H1 (cell line): ENCODE data around the gene NGEF. TPM values are rescaled to one million over a fixed set of nuclear protein-coding genes. Genes with fewer than 3 reads are reported as not detected.
"Not testable (repeated sequence)": the region's sequence is repeated elsewhere in the genome, so short reads cannot be mapped to it uniquely, and the experiment has no call there.

ENCODE experiments used
- CTCF ChIA-PET: fragments of 300-600 bp; sonication (Branson Sonifier 250); formaldehyde crosslinking; loops from one replicate; lab custom pipeline; 2021; ENCODE audit not compliant: partially characterized antibody; lab: Charles Lee
- POLR2A ChIA-PET: fragments of 300-600 bp; sonication (Branson Sonifier 250); formaldehyde crosslinking; loops from one replicate; lab custom pipeline; 2021; ENCODE audit warnings: inconsistent platforms; ENCODE audit not compliant: partially characterized antibody; lab: Charles Lee
- DNase-seq, 2 experiments: peaks; one replicate each; pipeline versions ENCODE4 v3.0.0 to v3.0.0-alpha.2; 2010 to 2022; ENCODE audit warnings: low spot score in 2 of 2, low read depth in 1 of 2, mixed read lengths in 1 of 2
- FAIRE-seq: peaks from 2 replicates; lab custom pipeline; 2011; peaks lifted over from hg19 to GRCh38; lab: Jason Lieb, UNC
- H2AFZ ChIP-seq: 2 replicates; pipeline ENCODE4 v1.8.1; 2012; ENCODE audit warnings: low read length, inconsistent platforms
- H2AK5ac ChIP-seq: 2 replicates; pipeline ENCODE4 v1.6.1; 2013; ENCODE audit warnings: low read depth, low read length
- H2BK120ac ChIP-seq: replicated peaks from 2 replicates; pipeline ENCODE3; 2013; ENCODE audit warnings: low read depth, low read length, inconsistent platforms
- H2BK12ac ChIP-seq: 2 replicates; pipeline ENCODE4 v1.6.1; 2013; ENCODE audit warnings: low read depth, low read length
- H2BK15ac ChIP-seq: 2 replicates; pipeline ENCODE4 v1.6.1; 2013; ENCODE audit warnings: low read length
- H2BK20ac ChIP-seq: 2 replicates; pipeline ENCODE4 v1.6.1; 2013; ENCODE audit warnings: low read length
- H2BK5ac ChIP-seq: 2 replicates; pipeline ENCODE4 v1.6.1; 2013; ENCODE audit warnings: low read depth, low read length
- H3K14ac ChIP-seq: 2 replicates; pipeline ENCODE4 v1.6.1; 2013; ENCODE audit warnings: inconsistent platforms; ENCODE audit not compliant: insufficient read length
- H3K18ac ChIP-seq: 2 replicates; pipeline ENCODE4 v1.6.1; 2013; ENCODE audit warnings: low read length; ENCODE audit errors: extremely low read depth
- H3K23ac ChIP-seq: 2 replicates; pipeline ENCODE4 v1.6.1; 2013; ENCODE audit warnings: inconsistent platforms; ENCODE audit not compliant: insufficient read length
- H3K23me2 ChIP-seq: 2 replicates; pipeline ENCODE4 v1.6.1; 2013; ENCODE audit warnings: low read depth, low read length
- H3K27ac ChIP-seq: 2 replicates; pipeline ENCODE4 v1.6.1; 2011; ENCODE audit warnings: low read depth, low read length, inconsistent platforms
- H3K27me3 ChIP-seq, 4 experiments: replicated peaks in 1 of 4; 1 replicate in 1 of 4; 2 replicates in 3 of 4; pipeline versions ENCODE4 v1.6.1 to v1.8.1; 2011 to 2013; ENCODE audit warnings: low read length in 3 of 4, mild to moderate bottlenecking in 3 of 4, inconsistent platforms in 2 of 4, mixed read lengths in 2 of 4, moderate library complexity in 1 of 4; ENCODE audit not compliant: control insufficient read depth in 3 of 4, insufficient read depth in 3 of 4; ENCODE audit errors: extremely low read depth in 1 of 4
- H3K36me3 ChIP-seq, 4 experiments: 2 replicates each; pipeline versions ENCODE4 v1.6.1 to v1.8.1; 2011 to 2013; ENCODE audit warnings: mild to moderate bottlenecking in 4 of 4, low read length in 3 of 4, moderate library complexity in 2 of 4, control low read depth in 1 of 4, inconsistent platforms in 1 of 4; ENCODE audit not compliant: insufficient read depth in 4 of 4, control insufficient read depth in 2 of 4
- H3K4ac ChIP-seq: replicated peaks from 2 replicates; pipeline ENCODE3; 2013; ENCODE audit warnings: low read length, low read depth, mixed read lengths, inconsistent platforms; ENCODE audit not compliant: insufficient read length
- H3K4me1 ChIP-seq, 4 experiments: replicated peaks in 1 of 4; 1 replicate in 1 of 4; 2 replicates in 3 of 4; pipeline versions ENCODE4 v1.6.1 to v1.8.1; 2011 to 2013; ENCODE audit warnings: low read length in 3 of 4, inconsistent platforms in 2 of 4, mixed read lengths in 1 of 4; ENCODE audit not compliant: insufficient read depth in 4 of 4, control insufficient read depth in 3 of 4
- H3K4me2 ChIP-seq, 2 experiments: 2 replicates each; pipeline versions ENCODE4 v1.6.1 to v1.8.1; 2011 to 2013; ENCODE audit warnings: low read depth in 2 of 2, low read length in 2 of 2, control low read depth in 1 of 2, inconsistent platforms in 1 of 2, mild to moderate bottlenecking in 1 of 2; ENCODE audit not compliant: insufficient read depth in 1 of 2
- H3K4me3 ChIP-seq, 4 experiments: fragments of 200-600, 300-600 bp in 1 of 4; sonication (generic), shearing (Covaris generic), sonication (Bioruptor Twin) in 1 of 4; 2 replicates each; pipeline versions ENCODE4 v1.5.1 to v1.8.1; 2011 to 2016; ENCODE audit warnings: low read length in 4 of 4, low read depth in 3 of 4, control low read depth in 2 of 4, inconsistent platforms in 2 of 4, mild to moderate bottlenecking in 2 of 4, mixed read lengths in 1 of 4, moderate library complexity in 1 of 4; ENCODE audit not compliant: insufficient read depth in 2 of 4; ENCODE audit errors: extremely low read depth in 1 of 4
- H3K56ac ChIP-seq: replicated peaks from 2 replicates; pipeline ENCODE3; 2013; ENCODE audit warnings: low read depth, mild to moderate bottlenecking, mixed read lengths, low read length, inconsistent platforms; ENCODE audit not compliant: insufficient read length
- H3K79me1 ChIP-seq: 2 replicates; pipeline ENCODE4 v1.6.1; 2013; ENCODE audit warnings: low read depth, low read length, control low read depth
- H3K79me2 ChIP-seq, 2 experiments: 2 replicates each; pipeline versions ENCODE4 v1.6.1 to v1.8.1; 2012 to 2013; ENCODE audit warnings: low read length in 2 of 2, mild to moderate bottlenecking in 2 of 2, inconsistent platforms in 1 of 2; ENCODE audit not compliant: insufficient read depth in 2 of 2, control insufficient read depth in 1 of 2
- H3K9ac ChIP-seq, 4 experiments: replicated peaks in 1 of 4; 1 replicate in 1 of 4; 2 replicates in 3 of 4; pipeline versions ENCODE4 v1.6.1 to v1.8.1; 2011 to 2013; ENCODE audit warnings: low read depth in 3 of 4, low read length in 3 of 4, control low read depth in 2 of 4, mild to moderate bottlenecking in 2 of 4, moderate library complexity in 2 of 4, inconsistent platforms in 1 of 4; ENCODE audit errors: extremely low read depth in 1 of 4
- H3K9me3 ChIP-seq, 2 experiments: 2 replicates each; pipeline versions ENCODE4 v1.6.1 to v1.8.1; 2012 to 2013; ENCODE audit warnings: mild to moderate bottlenecking in 2 of 2, moderate library complexity in 2 of 2, control low read depth in 1 of 2, inconsistent platforms in 1 of 2, low read depth in 1 of 2, low read length in 1 of 2, mixed read lengths in 1 of 2; ENCODE audit not compliant: insufficient read depth in 2 of 2
- H4K20me1 ChIP-seq, 2 experiments: replicated peaks in 1 of 2; 2 replicates each; pipeline versions ENCODE3 to v1.8.1; 2011 to 2013; ENCODE audit warnings: inconsistent platforms in 2 of 2, low read length in 2 of 2, mild to moderate bottlenecking in 1 of 2; ENCODE audit not compliant: insufficient read depth in 2 of 2, control insufficient read depth in 1 of 2
- H4K5ac ChIP-seq: 2 replicates; pipeline ENCODE4 v1.6.1; 2013; ENCODE audit warnings: low read length, low read depth, mixed read lengths, inconsistent platforms; ENCODE audit not compliant: insufficient read length
- H4K8ac ChIP-seq: 2 replicates; pipeline ENCODE4 v1.8.0; 2013; ENCODE audit warnings: mild to moderate bottlenecking, moderate library complexity, low read length, inconsistent platforms; ENCODE audit not compliant: insufficient read depth; ENCODE audit errors: extremely low read depth
- H4K91ac ChIP-seq: replicated peaks from 2 replicates; pipeline ENCODE3; 2013; ENCODE audit warnings: low read length, mixed read lengths, inconsistent platforms; ENCODE audit not compliant: insufficient read length
- JUN ChIP-seq: IDR thresholded peaks from 2 replicates; pipeline ENCODE4 v1.6.1; 2011; ENCODE audit warnings: low read depth, mild to moderate bottlenecking, improper control_type of control experiment, low read length
- WGBS, 2 experiments: shearing (Covaris generic) in 1 of 2; methylation state at CpG; one replicate each; pipeline versions ENCODE4 v1.1.6 to v1.1.7; 2013 to 2015; ENCODE audit warnings: low lambda C conversion rate in 2 of 2, mixed read lengths in 2 of 2, inconsistent platforms in 1 of 2, low coverage in 1 of 2, missing lambda C conversion rate in 1 of 2; ENCODE audit not compliant: insufficient replicate concordance in 2 of 2, insufficient coverage in 1 of 2, insufficient read length in 1 of 2; ENCODE audit errors: extremely low coverage in 1 of 2, missing lambda C conversion rate in 1 of 2; 5-methylcytosine and 5-hydroxymethylcytosine counted together
- polyA plus RNA-seq, 7 experiments: library from polyadenylated mRNA; depleted of rRNA in 3 of 7; stranded (reverse) in 5 of 7; unstranded in 2 of 7; fragments of >200 nt in 5 of 7; fragments of 200-250 nt in 2 of 7; gene quantifications; 1 replicate in 5 of 7; 2 replicates in 1 of 7; 4 replicates in 1 of 7; pipeline versions ENCODE4 v1.2.1 to v1.2.3, GENCODE V29; 2011 to 2013; ENCODE audit warnings: missing spikeins in 2 of 7, mixed read lengths in 2 of 7
- total RNA-seq: library from RNA; stranded (reverse); fragmentation: NEBNext Ultra II Directional; extraction: Animal tissue kit (Norgen Biotek cat#: 25700); gene quantifications from 2 replicates; pipeline ENCODE4 v1.2.1, GENCODE V29; 2021
- TF ChIP-seq, protein P1 (sequence below): IDR thresholded peaks from 2 replicates; pipeline ENCODE4 v1.6.1; 2011; ENCODE audit warnings: low read length, improper control_type of control experiment

The NGEF gene
- total and polyA plus RNA-seq, 2 of the 8 experiments (the other 6 are each of a cell fraction or from before 2014, with no cell fraction given), result 2.7 to 3.2 TPM

GRCh38 chr2:233020454-233020853 is 7.4 kb upstream of the NGEF start (continued):
- TF ChIP-seq, protein P1, sequence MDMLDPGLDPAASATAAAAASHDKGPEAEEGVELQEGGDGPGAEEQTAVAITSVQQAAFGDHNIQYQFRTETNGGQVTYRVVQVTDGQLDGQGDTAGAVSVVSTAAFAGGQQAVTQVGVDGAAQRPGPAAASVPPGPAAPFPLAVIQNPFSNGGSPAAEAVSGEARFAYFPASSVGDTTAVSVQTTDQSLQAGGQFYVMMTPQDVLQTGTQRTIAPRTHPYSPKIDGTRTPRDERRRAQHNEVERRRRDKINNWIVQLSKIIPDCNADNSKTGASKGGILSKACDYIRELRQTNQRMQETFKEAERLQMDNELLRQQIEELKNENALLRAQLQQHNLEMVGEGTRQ, result no peak
- no peak for TF ChIP-seq JUN

GRCh38 chr2:233019610-233020009 is 6.6 kb upstream of the NGEF start:
- H3K79me1 ChIP-seq, H3K79me2 ChIP-seq, H3K23me2 ChIP-seq, H3K36me3 ChIP-seq, H4K91ac ChIP-seq, H4K20me1 ChIP-seq, H3K4me3 ChIP-seq, H2BK5ac ChIP-seq, H3K4me1 ChIP-seq, H2AFZ ChIP-seq, H2AK5ac ChIP-seq, H2BK12ac ChIP-seq, H2BK120ac ChIP-seq, H3K18ac ChIP-seq, FAIRE-seq, CTCF ChIA-PET, H3K27me3 ChIP-seq, H3K4me2 ChIP-seq, H3K9ac ChIP-seq, DNase-seq, H3K27ac ChIP-seq, H3K56ac ChIP-seq, H4K8ac ChIP-seq, H3K23ac ChIP-seq, H3K14ac ChIP-seq, H3K4ac ChIP-seq, H4K5ac ChIP-seq, H2BK20ac ChIP-seq, H2BK15ac ChIP-seq, H3K9me3 ChIP-seq, POLR2A ChIA-PET: not testable (repeated sequence)
- WGBS, 2 experiments, result 88% methylated on average over 2 of the region's 4 CpGs; no CpG with 5 or more reads in 1 of the 2 experiments
